Measurements from ENCODE around the gene DYNLT4. TPM values are rescaled to one million over a fixed set of nuclear protein-coding genes. Genes with fewer than 3 reads are reported as not detected.

The DYNLT4 gene
- total RNA-seq, 1 experiment from 2014 or later, result 0.31 TPM

- peak; percentile 95 for TF ChIP-seq CDX4 (CRISPR knock-in tag; IDR thresholded peaks at IDR 0.05; ENCODE audit: borderline replicate concordance)
- no peak for TF ChIP-seq ELF4 (CRISPR knock-in tag; IDR thresholded peaks at IDR 0.05; ENCODE audit: low read depth)
- peak; percentile 37 for TF ChIP-seq E2F5 (CRISPR knock-in tag; IDR thresholded peaks at IDR 0.05)
- TF ChIP-seq USF1 (CRISPR knock-in tag; IDR thresholded peaks at IDR 0.05), result peak; percentile 74; the same call in 1 of the 2 replicates
- peak; percentile 91; the same call in 1 of the 2 replicates for TF ChIP-seq OVOL2 (CRISPR knock-in tag; IDR thresholded peaks at IDR 0.05; ENCODE audit: borderline replicate concordance)
- TF ChIP-seq ZNF423 (CRISPR knock-in tag; IDR thresholded peaks at IDR 0.05), result peak; percentile 38; the same call in 1 of the 2 replicates
- no peak for TF ChIP-seq TCF7 (CRISPR knock-in tag; IDR thresholded peaks at IDR 0.05; ENCODE audit: low read depth)
- TF ChIP-seq ATF2 (CRISPR knock-in tag; IDR thresholded peaks at IDR 0.05; ENCODE audit: borderline replicate concordance, low read depth), result no peak
- peak; percentile 98 for TF ChIP-seq NFATC4 (CRISPR knock-in tag; IDR thresholded peaks at IDR 0.05)
- peak; percentile 73; the same call in 1 of the 2 replicates for TF ChIP-seq MYBL2 (CRISPR knock-in tag; IDR thresholded peaks at IDR 0.05)
- no peak for TF ChIP-seq FOXJ3 (CRISPR knock-in tag; IDR thresholded peaks at IDR 0.05; ENCODE audit: borderline replicate concordance)
- TF ChIP-seq FOXK1 (CRISPR knock-in tag; IDR thresholded peaks at IDR 0.05), result peak; percentile 33; the same call in 1 of the 2 replicates
- TF ChIP-seq ZBTB43 (CRISPR knock-in tag; IDR thresholded peaks at IDR 0.05), result peak; percentile 50; the same call in 1 of the 2 replicates
- TF ChIP-seq PRRX2 (CRISPR knock-in tag; IDR thresholded peaks at IDR 0.05), result peak; percentile 97
- peak; percentile 95 for TF ChIP-seq ATF1 (CRISPR knock-in tag; IDR thresholded peaks at IDR 0.05)
- TF ChIP-seq NR2C2 (CRISPR knock-in tag; IDR thresholded peaks at IDR 0.05), result no peak; the same call in 1 of the 2 replicates
- no peak for TF ChIP-seq NR3C1 (CRISPR knock-in tag; conservative IDR thresholded peaks at IDR 0.05; ENCODE audit: low read depth)
- TF ChIP-seq CREB1 (CRISPR knock-in tag; IDR thresholded peaks at IDR 0.05), result no peak
- peak; percentile 99 for TF ChIP-seq AR (CRISPR knock-in tag; IDR thresholded peaks at IDR 0.05)
- TF ChIP-seq MAX (CRISPR knock-in tag; IDR thresholded peaks at IDR 0.05), result peak; percentile 66; the same call in 1 of the 2 replicates
- no peak for TF ChIP-seq KAT7 (CRISPR knock-in tag; IDR thresholded peaks at IDR 0.05; ENCODE audit: borderline replicate concordance)
- no peak for TF ChIP-seq ZNF138 (CRISPR knock-in tag; conservative IDR thresholded peaks at IDR 0.05)
- TF ChIP-seq ZMAT4 (CRISPR knock-in tag; IDR thresholded peaks at IDR 0.05), result peak; percentile 98
- TF ChIP-seq STAT6 (CRISPR knock-in tag; conservative IDR thresholded peaks at IDR 0.05; ENCODE audit: low read depth), result no peak
- TF ChIP-seq FOXP4 (CRISPR knock-in tag; IDR thresholded peaks at IDR 0.05), result no peak
Measured at GRCh38 chr1:44819608-44820327, 12.6 kb upstream of the DYNLT4 start (continued).

All from WTC11 (cell line).